ENCODE data around the gene GMPR2.

- no peak for TF ChIP-seq CTCF (IDR thresholded peaks at IDR 0.05)
- no peak for TF ChIP-seq POLR2AphosphoS5 (IDR thresholded peaks at IDR 0.05; ENCODE audit: insufficient read depth in 1 of 2, low read depth in 1 of 2)
Observed at GRCh38 chr14:24271834-24272263, 39.1 kb downstream of the GMPR2 start.
